HG03060 (cell line): ENCODE results near the gene IFFO2.
"Not testable (repeated sequence)": the region's sequence is repeated elsewhere in the genome, so short reads cannot be mapped to it uniquely, and the experiment has no call there.

Experiments
- ATAC-seq: cut with Tn5 transposase; IDR thresholded peaks from one replicate; pipeline ENCODE4 v1.9.1; 2021; ENCODE audit warnings: low read depth, moderate number of reproducible peaks; ENCODE audit not compliant: unreplicated experiment

The IFFO2 gene

GRCh38 chr1:18901147-18901951 lies 55.1 kb downstream of the IFFO2 start:
- no peak for ATAC-seq

GRCh38 chr1:18900303-18900841 lies 56.1 kb downstream of the IFFO2 start:
- ATAC-seq = no peak

GRCh38 chr1:18899363-18900049 lies 57.0 kb downstream of the IFFO2 start:
- no peak for ATAC-seq

- ATAC-seq = no peak
Observed at GRCh38 chr1:18898567-18898966, 57.9 kb downstream of the IFFO2 start.

GRCh38 chr1:18895317-18895716 lies 61.2 kb downstream of the IFFO2 start:
- ATAC-seq = no peak

GRCh38 chr1:18893120-18893519 lies 63.4 kb downstream of the IFFO2 start:
- ATAC-seq = no peak

- ATAC-seq = not testable (repeated sequence)
Observed at GRCh38 chr1:18891858-18892257, 64.6 kb downstream of the IFFO2 start.

- no peak for ATAC-seq
Observed at GRCh38 chr1:18891426-18891780, 65.1 kb downstream of the IFFO2 start.

GRCh38 chr1:18890706-18891425 lies 65.6 kb downstream of the IFFO2 start:
- no peak for ATAC-seq

GRCh38 chr1:18886003-18886335 lies 70.5 kb downstream of the IFFO2 start:
- ATAC-seq = no peak

GRCh38 chr1:18885311-18886002 lies 71.0 kb downstream of the IFFO2 start:
- no peak for ATAC-seq

GRCh38 chr1:18884727-18885126 lies 71.7 kb downstream of the IFFO2 start:
- no peak for ATAC-seq

GRCh38 chr1:18884419-18884717 lies 72.1 kb downstream of the IFFO2 start:
- ATAC-seq = no peak

GRCh38 chr1:18883636-18884418 lies 72.6 kb downstream of the IFFO2 start:
- no peak for ATAC-seq

- ATAC-seq = no peak
Observed at GRCh38 chr1:18883079-18883478, 73.4 kb downstream of the IFFO2 start.

- ATAC-seq = no peak
Observed at GRCh38 chr1:18882486-18882885, 74.0 kb downstream of the IFFO2 start.

- ATAC-seq = no peak
Observed at GRCh38 chr1:18881642-18882431, 74.6 kb downstream of the IFFO2 start.

- no peak for ATAC-seq
Observed at GRCh38 chr1:18881164-18881563, 75.3 kb downstream of the IFFO2 start.

- ATAC-seq = no peak
Observed at GRCh38 chr1:18880585-18880984, 75.9 kb downstream of the IFFO2 start.
